GM19452 (cell line): ENCODE data around the gene CLCN6.

Experiments
- ATAC-seq: cut with Tn5 transposase; IDR thresholded peaks from one replicate; pipeline ENCODE4 v1.9.1; 2021; ENCODE audit not compliant: unreplicated experiment

The CLCN6 gene, protein sequence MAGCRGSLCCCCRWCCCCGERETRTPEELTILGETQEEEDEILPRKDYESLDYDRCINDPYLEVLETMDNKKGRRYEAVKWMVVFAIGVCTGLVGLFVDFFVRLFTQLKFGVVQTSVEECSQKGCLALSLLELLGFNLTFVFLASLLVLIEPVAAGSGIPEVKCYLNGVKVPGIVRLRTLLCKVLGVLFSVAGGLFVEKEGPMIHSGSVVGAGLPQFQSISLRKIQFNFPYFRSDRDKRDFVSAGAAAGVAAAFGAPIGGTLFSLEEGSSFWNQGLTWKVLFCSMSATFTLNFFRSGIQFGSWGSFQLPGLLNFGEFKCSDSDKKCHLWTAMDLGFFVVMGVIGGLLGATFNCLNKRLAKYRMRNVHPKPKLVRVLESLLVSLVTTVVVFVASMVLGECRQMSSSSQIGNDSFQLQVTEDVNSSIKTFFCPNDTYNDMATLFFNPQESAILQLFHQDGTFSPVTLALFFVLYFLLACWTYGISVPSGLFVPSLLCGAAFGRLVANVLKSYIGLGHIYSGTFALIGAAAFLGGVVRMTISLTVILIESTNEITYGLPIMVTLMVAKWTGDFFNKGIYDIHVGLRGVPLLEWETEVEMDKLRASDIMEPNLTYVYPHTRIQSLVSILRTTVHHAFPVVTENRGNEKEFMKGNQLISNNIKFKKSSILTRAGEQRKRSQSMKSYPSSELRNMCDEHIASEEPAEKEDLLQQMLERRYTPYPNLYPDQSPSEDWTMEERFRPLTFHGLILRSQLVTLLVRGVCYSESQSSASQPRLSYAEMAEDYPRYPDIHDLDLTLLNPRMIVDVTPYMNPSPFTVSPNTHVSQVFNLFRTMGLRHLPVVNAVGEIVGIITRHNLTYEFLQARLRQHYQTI

GRCh38 chr1:11805422-11806306, at the start of gene CLCN6, which contains the start of gene MTHFR:
Gene CLCN6, plus strand, starts transcription at chr1:11806191. Its CDS starts 72 bp downstream, at chr1:11806263.
Gene MTHFR, minus strand, starts transcription at chr1:11805964. Its CDS starts 2,848 bp downstream, at chr1:11803116.
- peak; percentile 79 for ATAC-seq

- no peak for ATAC-seq
Measured at GRCh38 chr1:11757047-11757446, 48.9 kb upstream of the CLCN6 start.

DNA sequence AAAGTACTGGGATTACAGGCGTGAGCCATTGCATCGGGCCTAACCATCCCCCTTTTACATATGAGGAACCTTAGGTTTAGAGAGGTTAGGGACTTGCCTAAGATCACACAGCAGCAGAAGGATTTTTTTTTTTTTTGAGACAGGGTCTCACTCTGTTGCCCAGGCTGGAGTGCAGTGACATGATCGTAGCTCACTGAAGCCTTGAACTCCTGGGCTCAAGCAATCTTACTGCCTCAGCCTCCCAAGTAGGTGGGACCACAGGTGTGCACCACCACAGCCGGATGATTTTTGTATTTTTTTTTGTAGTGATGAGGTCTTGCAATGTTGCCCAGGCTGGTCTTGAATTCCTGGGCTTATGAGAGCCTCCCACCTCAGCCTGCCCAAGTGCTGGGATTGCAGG, 46.2 kb upstream of the CLCN6 start:
- ATAC-seq, result no peak

DNA sequence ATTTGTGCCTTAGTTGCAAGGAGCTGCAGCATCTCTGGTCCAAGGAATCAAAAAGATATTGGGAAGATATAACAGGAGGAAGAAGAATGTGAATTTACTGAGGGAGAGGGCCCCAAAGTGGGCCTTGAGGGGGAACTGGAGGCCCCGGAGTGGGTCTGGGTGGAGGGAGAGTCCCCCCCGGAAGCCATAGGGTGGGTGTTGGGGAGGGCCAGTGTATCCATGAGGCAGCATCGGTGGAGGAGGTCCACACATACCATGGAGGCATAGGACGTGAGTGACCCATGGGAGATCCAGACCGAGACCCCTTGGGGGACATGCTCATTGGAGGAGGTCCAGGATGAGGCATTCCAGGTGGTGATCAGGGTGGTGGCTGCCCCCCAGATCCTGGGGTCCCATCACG, 44.7 kb upstream of the CLCN6 start:
- no peak for ATAC-seq

GRCh38 chr1:11761988-11762406, 44.0 kb upstream of the CLCN6 start, which contains the start of gene C1orf167:
Gene C1orf167, plus strand, starts transcription at chr1:11762193. Its CDS starts 2,208 bp downstream, at chr1:11764401.
- no peak for ATAC-seq

- no peak for ATAC-seq
Measured at GRCh38 chr1:11764115-11764514, 41.9 kb upstream of the CLCN6 start.

GRCh38 chr1:11764519-11764918, 41.5 kb upstream of the CLCN6 start:
- no peak for ATAC-seq

GRCh38 chr1:11765661-11766428, 40.1 kb upstream of the CLCN6 start:
- no peak for ATAC-seq

- no peak for ATAC-seq
Measured at GRCh38 chr1:11766429-11766776, 39.6 kb upstream of the CLCN6 start.

- ATAC-seq, result no peak
Measured at GRCh38 chr1:11767922-11768704, 37.9 kb upstream of the CLCN6 start.

DNA sequence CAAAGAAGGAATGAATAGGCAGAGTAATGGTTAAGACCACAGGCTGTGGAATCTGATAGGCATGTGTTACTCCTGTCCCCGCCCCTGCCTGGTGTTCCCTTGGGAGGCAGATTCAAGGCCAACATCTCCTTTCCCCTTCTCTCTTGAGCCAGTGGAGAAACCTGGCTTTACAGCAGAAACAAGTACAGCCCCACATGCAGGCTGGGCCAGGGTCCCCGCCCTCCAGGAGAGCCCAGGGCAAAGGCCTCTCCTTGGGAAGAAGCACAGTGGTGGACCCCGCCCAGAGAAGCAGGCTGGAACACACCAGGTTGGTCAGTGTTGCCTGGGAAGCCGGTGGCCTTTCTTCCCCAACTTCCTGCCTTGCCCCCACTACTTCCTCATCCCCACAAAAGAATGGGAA, 37.2 kb upstream of the CLCN6 start:
- no peak for ATAC-seq

DNA sequence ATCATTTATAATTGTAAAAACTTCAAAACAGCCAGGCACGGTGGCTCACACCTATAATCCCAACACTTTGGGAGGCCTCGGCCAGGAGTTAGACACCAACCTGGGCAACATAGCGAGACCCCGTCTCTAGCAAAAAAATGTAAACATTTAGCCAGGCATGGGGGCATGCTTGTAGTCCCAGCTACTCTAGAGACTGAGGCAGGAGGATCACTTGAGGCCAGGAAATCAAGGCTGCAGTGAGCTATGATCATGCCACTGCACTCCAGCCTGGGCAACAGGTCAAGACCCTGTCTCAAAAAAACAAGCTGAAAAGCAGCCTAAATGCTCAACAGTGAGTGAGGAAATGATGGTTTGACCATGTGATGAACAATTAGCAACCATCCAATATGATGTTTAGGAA, 36.7 kb upstream of the CLCN6 start:
- no peak for ATAC-seq

DNA sequence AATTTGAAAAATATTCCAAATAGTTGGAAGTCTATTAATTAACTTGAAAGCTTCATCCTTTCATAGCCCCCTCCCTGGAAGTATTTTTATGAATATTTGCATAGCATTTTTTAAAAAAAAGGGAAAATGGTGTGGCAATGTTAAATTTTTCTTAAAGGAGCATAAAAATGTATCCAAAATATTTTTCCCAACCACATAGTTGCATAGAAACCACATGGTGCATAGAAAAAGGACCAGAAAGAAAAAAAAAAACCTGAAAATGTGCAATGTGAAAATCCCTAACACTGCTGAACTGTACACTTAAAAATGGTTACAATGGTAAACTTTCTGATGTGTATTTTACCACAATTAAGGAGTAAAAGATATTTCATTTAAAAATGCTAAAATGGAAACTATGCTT, 36.0 kb upstream of the CLCN6 start:
- no peak for ATAC-seq

- ATAC-seq, result no peak
Measured at GRCh38 chr1:11771481-11772043, 34.4 kb upstream of the CLCN6 start.

DNA sequence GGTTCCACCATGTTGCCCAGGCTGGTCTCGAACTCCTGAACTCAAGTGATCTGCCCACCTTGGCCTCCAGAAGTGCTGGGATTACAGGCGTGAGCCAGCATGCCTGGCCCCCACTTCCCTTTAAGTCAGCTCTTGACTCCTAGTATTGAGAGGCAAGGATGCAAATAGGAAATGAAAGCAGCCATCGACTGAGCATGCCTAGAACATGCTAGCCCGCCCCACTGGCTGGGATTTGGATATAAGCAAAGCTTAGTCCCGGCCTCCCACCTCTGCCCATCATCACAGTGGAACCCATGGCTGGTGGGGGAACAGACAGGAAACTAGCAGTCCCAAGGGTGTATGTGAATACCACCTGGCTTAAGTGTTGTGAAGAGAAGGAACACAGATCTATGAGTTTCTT, 33.5 kb upstream of the CLCN6 start:
- ATAC-seq, result no peak

- ATAC-seq, result no peak
Measured at GRCh38 chr1:11774753-11775152, 31.2 kb upstream of the CLCN6 start.

DNA sequence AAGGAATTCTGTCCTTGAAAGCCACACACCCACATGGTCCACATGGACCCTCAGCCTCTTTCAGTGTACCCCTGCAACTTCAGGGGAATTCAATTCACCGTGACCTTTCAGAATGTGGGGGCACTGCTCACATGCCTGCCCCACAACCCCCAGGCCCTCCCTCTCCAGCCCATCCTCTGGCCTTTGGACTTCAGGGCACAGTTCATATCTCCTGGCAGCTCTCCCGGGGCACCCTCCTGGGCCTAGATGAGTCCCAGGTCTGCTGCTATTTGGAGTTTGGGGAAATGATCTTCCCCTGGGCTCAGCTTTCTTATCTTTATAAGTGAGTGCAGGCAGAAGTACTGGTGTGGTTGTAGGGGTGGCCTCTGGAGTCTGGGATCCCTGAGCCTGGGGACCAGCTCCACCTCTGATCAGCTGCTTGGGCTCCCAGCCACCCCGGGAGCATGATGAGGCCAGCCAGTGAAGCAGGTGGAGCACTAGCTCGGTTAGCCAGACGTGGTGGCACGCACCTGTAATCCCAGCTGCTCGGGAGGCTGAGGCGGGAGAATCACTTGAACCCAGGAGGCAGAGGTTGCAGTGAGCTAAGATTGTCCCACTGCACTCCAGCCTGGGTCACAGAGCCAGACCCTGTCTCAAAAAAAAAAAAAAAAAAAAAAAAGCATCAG, 28.2 kb upstream of the CLCN6 start:
- ATAC-seq, result no peak

DNA sequence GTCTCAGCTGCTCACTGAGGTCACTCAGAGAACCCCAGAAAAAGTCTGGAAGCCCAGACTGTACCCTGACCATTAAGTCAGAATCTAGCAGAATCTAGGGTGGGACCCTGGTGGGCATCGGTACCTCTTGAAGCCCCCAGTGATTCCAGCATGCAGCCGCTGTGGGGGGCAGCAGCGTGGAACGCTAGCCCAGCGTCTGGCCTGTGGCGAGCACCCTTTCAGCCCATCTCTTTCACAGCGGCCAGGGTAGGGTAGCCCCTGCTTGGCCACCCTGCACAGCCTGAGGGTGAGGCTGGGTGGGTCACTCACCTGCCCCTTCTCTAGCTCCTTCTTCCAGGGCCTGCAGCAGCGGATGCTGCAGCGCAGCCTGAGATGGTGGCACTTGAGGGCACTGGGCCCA, 27.7 kb upstream of the CLCN6 start:
- ATAC-seq, result no peak
